GM18861 (cell line): ENCODE data around the gene CLCN6.

Experiments
- ATAC-seq: cut with Tn5 transposase; IDR thresholded peaks from one replicate; pipeline ENCODE4 v1.9.1; 2021; ENCODE audit not compliant: unreplicated experiment

Gene CLCN6

GRCh38 chr1:11823366-11824137 is 17.6 kb downstream of the CLCN6 start:
- no peak for ATAC-seq

GRCh38 chr1:11825131-11825530 is 19.1 kb downstream of the CLCN6 start:
- ATAC-seq, result no peak

- no peak for ATAC-seq
Measured at GRCh38 chr1:11826946-11827345, 21.0 kb downstream of the CLCN6 start.

- ATAC-seq, result no peak
Measured at GRCh38 chr1:11828511-11828910, 22.5 kb downstream of the CLCN6 start.

GRCh38 chr1:11831945-11832725 is 26.1 kb downstream of the CLCN6 start:
- ATAC-seq, result no peak

- no peak for ATAC-seq
Measured at GRCh38 chr1:11833497-11833896, 27.5 kb downstream of the CLCN6 start.

- no peak for ATAC-seq
Measured at GRCh38 chr1:11833900-11834299, 27.9 kb downstream of the CLCN6 start.

- ATAC-seq, result no peak
Measured at GRCh38 chr1:11835441-11836225, 29.6 kb downstream of the CLCN6 start.

GRCh38 chr1:11836955-11837766 is 31.2 kb downstream of the CLCN6 start:
- no peak for ATAC-seq

- ATAC-seq, result no peak
Measured at GRCh38 chr1:11837767-11838348, 31.9 kb downstream of the CLCN6 start.

GRCh38 chr1:11838349-11839272 is 32.6 kb downstream of the CLCN6 start:
- ATAC-seq, result no peak

GRCh38 chr1:11839727-11840705 is 34.0 kb downstream of the CLCN6 start:
- ATAC-seq, result no peak

GRCh38 chr1:11841245-11842153 is 35.5 kb downstream of the CLCN6 start:
- ATAC-seq, result no peak

GRCh38 chr1:11842154-11843041 is 36.4 kb downstream of the CLCN6 start:
- ATAC-seq, result no peak

GRCh38 chr1:11845641-11846335 is 39.8 kb downstream of the CLCN6 start:
- ATAC-seq, result no peak
